GM18951 (cell line): Measurements from ENCODE around the gene KIF19.

Source experiments
- POLR2A ChIP-seq: IDR thresholded peaks from 4 replicates; pipeline ENCODE4 v1.6.1; 2011; ENCODE audit warnings: mild to moderate bottlenecking; ENCODE audit not compliant: insufficient read length, insufficient read depth; ENCODE audit errors: extremely low read depth
- in situ Hi-C: fragments of 300-500 bp; cut with MboI; formaldehyde crosslinking; loops from one replicate; pipeline ENCODE4 v1.12.0; 2022; ENCODE audit warnings: low sequenced_read_pairs, mixed read lengths, inconsistent platforms; ENCODE audit not compliant: unreplicated experiment

Gene KIF19

DNA sequence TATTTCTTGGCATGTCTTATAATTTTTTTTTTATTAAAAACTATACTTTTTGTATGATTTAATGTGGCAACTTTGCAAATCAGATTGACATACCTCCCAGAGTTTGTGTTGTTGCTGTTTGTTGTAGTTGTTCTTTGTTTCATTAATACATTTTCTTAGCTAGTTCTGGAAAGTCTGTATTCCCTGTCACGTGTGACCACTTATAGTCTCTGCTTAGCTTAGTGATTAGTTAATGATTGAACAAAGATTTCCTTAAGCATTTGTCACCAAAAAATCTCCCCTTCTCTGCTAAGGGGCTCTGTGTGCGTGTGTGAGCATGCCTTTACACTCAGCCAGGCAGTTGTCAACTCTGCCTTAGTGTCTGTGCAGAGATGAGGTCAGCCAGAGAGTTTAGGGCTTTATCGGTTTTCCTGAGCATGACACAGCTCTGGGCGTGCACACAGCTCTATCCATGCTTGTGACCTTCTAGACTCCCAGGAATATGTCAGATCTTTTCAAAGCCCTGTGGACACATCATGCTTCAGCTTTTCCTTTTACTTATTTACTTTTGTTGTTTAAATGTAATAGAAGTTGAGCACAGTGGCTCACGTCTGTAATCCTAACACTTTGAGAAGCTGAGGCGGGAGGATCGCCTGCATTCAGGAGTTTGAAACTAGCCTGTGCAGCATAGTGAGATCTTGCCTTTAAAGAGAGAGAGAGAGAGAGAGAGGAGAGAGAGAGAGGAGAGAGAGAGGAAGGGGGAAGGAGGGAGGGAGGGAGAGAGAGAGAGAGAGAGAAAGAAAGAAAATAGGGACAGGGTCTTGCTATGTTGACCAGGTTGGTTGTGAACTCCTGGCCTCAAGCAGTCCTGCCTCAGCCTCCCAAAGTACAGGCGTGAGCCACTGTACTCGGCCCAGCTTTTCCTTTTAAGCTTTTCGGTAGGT is 30.1 kb upstream of the KIF19 start:
- TF ChIP-seq POLR2A, result no peak
- in situ Hi-C loops, result no loop called here

DNA sequence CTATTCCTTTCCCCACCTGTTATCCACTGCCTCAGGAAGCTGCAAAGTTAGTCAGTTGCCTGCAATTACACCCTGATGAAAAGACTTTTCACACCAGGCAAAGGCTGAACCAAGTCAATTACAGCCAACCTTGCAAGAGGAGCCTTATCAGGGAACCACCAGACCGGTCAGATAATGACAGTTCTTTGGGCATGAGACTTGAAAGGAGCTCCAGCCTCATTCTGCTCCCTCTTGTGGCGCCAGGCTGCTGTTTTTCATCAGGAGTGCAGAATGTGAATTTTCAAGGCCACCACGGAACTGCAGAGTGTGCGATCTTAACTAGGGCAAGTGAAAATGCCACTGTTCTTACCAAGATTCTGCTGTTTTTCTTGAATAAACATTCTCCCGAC is 29.5 kb upstream of the KIF19 start:
- TF ChIP-seq POLR2A, result no peak
- in situ Hi-C loops, result no loop called here

GRCh38 chr17:74297941-74298340 is 28.1 kb upstream of the KIF19 start:
- TF ChIP-seq POLR2A, result no peak
- in situ Hi-C loops, result no loop called here

- TF ChIP-seq POLR2A, result no peak
- in situ Hi-C loops, result no loop called here
Observed at GRCh38 chr17:74298778-74299177, 27.2 kb upstream of the KIF19 start.

DNA sequence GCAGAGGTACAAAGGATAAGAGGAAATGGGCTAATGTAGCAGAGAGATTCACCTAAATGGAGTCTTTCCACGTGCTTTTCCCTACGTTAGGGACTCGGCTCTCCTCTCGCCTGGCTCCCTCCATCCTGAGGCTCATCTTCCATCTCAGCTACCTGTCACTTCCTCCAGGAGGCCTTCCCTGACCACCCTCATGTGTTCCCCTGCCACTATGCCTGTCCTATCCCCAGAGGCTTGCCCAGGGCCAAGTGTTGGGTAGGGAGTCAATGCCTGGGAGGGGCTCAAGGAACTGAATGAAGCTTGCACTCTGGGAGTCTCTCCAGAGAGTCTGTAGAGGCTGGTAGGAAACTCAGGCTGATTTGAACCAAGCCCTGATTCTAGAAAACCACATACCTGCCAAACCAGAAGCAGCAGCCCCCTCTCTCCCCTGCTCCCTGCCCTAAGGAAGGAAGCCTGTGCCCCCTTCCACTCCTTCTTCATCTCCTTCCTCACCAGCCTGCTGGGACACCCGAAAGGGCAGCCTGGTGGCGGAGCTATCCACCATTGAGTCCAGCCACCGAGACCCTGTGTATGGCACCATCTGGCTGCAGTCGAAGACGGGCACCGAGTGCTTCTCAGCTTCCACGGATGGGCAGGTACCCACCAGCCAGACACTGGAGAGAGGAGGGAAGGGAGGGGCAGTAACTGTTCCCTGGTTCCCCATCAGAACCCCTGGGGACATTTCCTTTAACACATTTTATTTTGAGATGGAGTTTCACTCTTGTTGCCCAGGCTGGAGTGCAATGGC is 26.6 kb upstream of the KIF19 start:
- no peak for TF ChIP-seq POLR2A
- in situ Hi-C loops, result no loop called here

DNA sequence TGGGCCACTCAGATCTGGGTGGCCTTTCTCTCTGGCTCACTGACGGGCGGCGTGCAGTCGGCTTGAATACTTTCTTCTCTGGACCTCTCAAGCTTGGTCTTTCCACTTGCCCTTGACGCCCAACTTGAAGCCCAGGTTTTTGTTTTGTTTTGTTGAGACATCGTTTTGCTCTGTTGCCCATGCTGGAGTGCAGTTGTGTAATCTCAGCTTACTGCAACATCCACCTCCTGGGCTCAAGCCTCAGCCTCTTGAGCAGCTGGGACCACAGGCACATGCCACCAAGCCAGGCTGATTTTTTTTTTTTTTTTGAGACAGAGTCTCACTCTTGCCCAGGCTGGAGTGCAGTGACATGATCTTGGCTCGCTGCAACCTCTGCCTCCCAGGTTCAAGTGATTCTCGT is 22.7 kb upstream of the KIF19 start:
- in situ Hi-C loops, result no loop called here

DNA sequence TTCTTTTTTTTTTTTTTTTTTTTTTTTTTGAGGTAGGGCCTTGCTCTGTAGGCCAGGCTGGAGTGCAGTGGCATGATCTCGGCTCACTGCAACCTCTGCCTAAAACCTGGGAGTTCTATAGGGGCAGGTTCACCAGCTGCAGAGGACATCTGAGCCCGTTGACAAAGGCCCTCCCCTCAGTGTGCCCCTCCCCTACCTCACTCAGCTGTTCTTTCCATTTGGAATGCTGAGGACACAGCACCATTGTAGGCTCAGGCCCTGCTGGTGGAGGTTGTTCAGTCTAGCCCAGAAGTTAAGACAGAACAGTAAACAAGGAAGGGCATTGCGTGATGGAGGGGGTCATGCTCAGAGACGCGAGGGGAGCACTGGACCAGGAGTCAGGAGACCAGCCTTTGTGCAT is 21.8 kb upstream of the KIF19 start:
- in situ Hi-C loops, result no loop called here
- no peak for TF ChIP-seq POLR2A

More for the DNA sequence above, 22.7 kb upstream of the KIF19 start:
- TF ChIP-seq POLR2A, result no peak

GRCh38 chr17:74305865-74306654 is 20.0 kb upstream of the KIF19 start:
- TF ChIP-seq POLR2A, result no peak
- in situ Hi-C loops, result no loop called here

DNA sequence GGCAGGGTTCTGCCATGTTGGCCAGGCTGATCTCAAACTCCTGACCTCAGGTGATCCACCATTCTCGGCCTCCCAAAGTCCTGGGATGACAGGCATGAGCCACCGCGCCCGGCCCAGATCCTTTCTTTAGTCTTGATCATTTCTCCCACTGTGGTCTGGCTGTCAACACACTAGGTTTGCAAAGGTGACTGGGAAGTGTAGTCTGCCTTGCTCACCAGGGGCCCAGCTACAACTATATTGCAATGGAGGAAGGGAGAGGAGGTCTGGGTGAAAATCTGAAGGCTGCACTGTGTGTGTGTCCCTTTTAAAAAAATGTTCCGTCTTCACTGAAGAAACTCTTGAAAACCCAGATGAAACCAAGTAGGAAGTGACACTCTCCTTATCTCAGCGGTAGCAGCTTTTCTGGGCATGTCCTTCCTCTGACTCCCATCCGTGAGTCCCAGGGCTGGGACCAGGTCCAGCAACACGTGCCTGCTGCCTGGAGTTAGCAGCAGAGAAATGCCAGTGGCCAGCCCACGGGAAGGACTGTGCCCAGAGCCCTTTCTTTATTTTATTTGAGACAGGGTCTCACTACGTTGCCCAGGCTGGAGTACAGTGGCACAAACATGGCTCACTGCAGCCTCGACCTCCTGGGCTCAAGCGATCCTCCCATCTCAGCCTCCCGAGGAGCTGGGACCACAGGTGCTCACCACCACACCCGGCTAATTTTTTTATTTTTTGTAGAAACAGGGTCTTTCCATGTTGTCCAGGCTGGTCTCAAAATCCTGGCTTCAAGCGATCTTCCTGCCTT is 17.8 kb upstream of the KIF19 start:
- in situ Hi-C loops, result no loop called here
- TF ChIP-seq POLR2A, result no peak

GRCh38 chr17:74309902-74310301 is 16.1 kb upstream of the KIF19 start:
- in situ Hi-C loops, result no loop called here
- TF ChIP-seq POLR2A, result no peak

GRCh38 chr17:74314877-74315276 is 11.1 kb upstream of the KIF19 start:
- in situ Hi-C loops, result no loop called here
- no peak for TF ChIP-seq POLR2A

GRCh38 chr17:74316220-74316619 is 9.8 kb upstream of the KIF19 start:
- in situ Hi-C loops, result no loop called here
- no peak for TF ChIP-seq POLR2A
